NCI-H524 (cell line): Measurements from ENCODE around the gene TRAF1.

Experiments
- DNase-seq, 2 experiments: peaks; one replicate each; lab custom pipeline; 2025; lab: John Stamatoyannopoulos, UW

The TRAF1 gene

GRCh38 chr9:120869360-120869687, 57.3 kb downstream of the TRAF1 start:
- DNase-seq = no peak

GRCh38 chr9:120868676-120869359, 57.8 kb downstream of the TRAF1 start:
- no peak for DNase-seq

GRCh38 chr9:120868339-120868675, 58.3 kb downstream of the TRAF1 start:
- DNase-seq = no peak

- no peak for DNase-seq
These were observed 58.8 kb downstream of the TRAF1 start for GRCh38 chr9:120867676-120868338.

GRCh38 chr9:120866651-120867050, 59.9 kb downstream of the TRAF1 start:
- DNase-seq = no peak

- no peak for DNase-seq
These were observed 60.8 kb downstream of the TRAF1 start for GRCh38 chr9:120865809-120866208.

- DNase-seq = no peak
These were observed 61.4 kb downstream of the TRAF1 start for GRCh38 chr9:120865176-120865575.

GRCh38 chr9:120864719-120865118, 61.9 kb downstream of the TRAF1 start:
- no peak for DNase-seq

GRCh38 chr9:120863833-120864232, 62.8 kb downstream of the TRAF1 start:
- DNase-seq = no peak

- DNase-seq = no peak
These were observed 64.1 kb downstream of the TRAF1 start for GRCh38 chr9:120862452-120862851.

- no peak for DNase-seq
These were observed 64.7 kb downstream of the TRAF1 start for GRCh38 chr9:120861935-120862334.

GRCh38 chr9:120860083-120860482, 66.5 kb downstream of the TRAF1 start:
- DNase-seq = no peak

GRCh38 chr9:120859361-120859760, 67.2 kb downstream of the TRAF1 start:
- peak; percentile 92 to 98 for DNase-seq

- no peak for DNase-seq
These were observed 68.7 kb downstream of the TRAF1 start for GRCh38 chr9:120857902-120858301.

GRCh38 chr9:120857481-120857880, 69.1 kb downstream of the TRAF1 start:
- no peak for DNase-seq

- peak; percentile 64 to 78 for DNase-seq
These were observed 69.9 kb downstream of the TRAF1 start for GRCh38 chr9:120856700-120857099.

- DNase-seq = peak; percentile 31 to 66
These were observed 70.5 kb downstream of the TRAF1 start for GRCh38 chr9:120855827-120856670.

GRCh38 chr9:120854596-120855327, 71.8 kb downstream of the TRAF1 start:
- DNase-seq = peak; percentile 17 to 59

- DNase-seq = peak in 1 of 2 experiments; percentile 25
These were observed 73.4 kb downstream of the TRAF1 start for GRCh38 chr9:120853198-120853597.
